Islet precursor cell (in vitro differentiated cells): ENCODE results near the gene CLIP3.
"Not testable (repeated sequence)": the region's sequence is repeated elsewhere in the genome, so short reads cannot be mapped to it uniquely, and the experiment has no call there.

ENCODE experiments used
- DNase-seq: peaks from one replicate; pipeline ENCODE4 v3.0.0-alpha.2; 2018

Gene CLIP3, protein sequence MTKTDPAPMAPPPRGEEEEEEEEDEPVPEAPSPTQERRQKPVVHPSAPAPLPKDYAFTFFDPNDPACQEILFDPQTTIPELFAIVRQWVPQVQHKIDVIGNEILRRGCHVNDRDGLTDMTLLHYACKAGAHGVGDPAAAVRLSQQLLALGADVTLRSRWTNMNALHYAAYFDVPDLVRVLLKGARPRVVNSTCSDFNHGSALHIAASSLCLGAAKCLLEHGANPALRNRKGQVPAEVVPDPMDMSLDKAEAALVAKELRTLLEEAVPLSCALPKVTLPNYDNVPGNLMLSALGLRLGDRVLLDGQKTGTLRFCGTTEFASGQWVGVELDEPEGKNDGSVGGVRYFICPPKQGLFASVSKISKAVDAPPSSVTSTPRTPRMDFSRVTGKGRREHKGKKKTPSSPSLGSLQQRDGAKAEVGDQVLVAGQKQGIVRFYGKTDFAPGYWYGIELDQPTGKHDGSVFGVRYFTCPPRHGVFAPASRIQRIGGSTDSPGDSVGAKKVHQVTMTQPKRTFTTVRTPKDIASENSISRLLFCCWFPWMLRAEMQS

DNA sequence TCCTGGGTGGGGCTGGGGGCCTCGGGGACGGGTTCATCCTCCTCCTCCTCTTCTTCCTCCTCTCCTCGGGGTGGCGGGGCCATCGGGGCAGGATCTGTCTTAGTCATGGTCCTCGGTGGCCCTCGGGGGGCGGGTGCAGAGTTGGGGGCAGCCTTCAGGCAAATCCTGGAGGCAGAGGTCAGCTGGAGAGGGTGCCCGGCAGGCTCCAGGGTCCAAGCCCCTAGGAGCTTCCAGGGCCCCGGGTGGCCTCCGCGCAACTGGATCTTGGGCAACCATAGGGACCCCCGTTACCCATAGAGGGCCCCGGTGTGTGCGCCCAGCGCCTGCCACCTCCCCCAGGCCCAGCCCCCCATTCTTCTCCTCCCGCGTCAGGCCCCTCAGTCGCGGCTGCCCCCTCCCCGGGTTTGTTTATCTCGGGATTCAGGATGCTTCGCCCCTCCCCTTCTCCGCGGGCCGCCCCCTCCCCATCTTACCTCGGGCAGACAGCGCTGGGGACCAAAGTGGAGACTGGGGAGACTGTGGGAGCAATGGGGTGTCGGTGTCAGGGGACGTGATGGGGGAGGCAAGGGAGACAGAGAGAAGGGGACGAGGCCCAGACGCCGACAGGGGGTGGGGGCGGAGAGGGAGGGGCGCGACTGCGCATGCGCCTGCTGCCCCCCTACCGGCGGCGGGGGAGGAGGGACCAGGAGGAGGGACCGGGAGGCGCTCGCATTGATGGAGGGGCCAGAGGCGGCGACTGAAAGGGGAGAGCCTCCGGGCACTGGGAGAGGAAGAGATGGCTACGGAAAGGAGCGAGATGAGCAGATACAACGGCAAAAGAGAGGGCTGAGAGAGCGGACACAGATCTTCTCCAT is at the start of gene CLIP3:
Gene CLIP3, minus strand, starts transcription at position 623 of the 854 bp plus-strand sequence. Its CDS starts 516 bp downstream, at position 107.
- peak; percentile 87 for DNase-seq

DNA sequence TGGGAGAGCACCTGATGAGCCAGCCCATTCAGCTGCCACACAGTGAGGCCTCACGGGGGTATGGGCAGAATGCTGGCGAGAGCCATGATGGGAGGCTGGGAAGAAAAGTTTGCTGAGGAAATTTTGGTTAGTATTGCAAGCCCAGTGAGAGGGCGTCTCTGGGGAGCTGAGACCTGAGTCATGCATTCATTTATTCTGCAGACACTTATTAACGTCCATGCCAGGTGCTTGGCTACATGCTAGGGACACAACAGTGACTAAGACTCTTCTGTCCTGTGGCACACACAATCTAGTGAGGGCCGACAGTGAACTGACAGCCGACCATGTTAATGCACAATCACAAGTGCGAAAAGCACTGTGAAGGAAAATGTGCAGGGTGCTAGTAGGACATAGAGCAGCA is 49.2 kb upstream of the CLIP3 start:
- DNase-seq = no peak

DNA sequence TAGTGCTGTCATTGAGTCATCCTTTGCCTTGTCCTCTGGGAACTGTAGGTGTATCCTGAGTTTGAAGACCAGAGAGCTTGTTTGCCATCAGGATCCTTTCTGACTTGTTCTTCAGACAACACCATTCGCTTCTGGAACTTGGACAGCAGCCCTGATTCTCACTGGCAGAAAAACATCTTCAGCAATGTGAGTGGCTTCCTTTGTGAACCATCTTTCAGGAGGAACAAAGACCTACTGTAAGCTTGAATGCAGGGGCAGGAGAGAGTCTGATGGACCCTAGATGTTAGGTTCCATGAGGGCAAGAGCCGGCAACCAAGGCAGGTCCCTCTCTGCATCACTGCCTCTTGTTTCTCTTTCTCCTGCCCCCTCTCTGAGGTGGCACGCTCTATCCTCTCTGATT is 48.7 kb upstream of the CLIP3 start:
- DNase-seq = no peak

DNA sequence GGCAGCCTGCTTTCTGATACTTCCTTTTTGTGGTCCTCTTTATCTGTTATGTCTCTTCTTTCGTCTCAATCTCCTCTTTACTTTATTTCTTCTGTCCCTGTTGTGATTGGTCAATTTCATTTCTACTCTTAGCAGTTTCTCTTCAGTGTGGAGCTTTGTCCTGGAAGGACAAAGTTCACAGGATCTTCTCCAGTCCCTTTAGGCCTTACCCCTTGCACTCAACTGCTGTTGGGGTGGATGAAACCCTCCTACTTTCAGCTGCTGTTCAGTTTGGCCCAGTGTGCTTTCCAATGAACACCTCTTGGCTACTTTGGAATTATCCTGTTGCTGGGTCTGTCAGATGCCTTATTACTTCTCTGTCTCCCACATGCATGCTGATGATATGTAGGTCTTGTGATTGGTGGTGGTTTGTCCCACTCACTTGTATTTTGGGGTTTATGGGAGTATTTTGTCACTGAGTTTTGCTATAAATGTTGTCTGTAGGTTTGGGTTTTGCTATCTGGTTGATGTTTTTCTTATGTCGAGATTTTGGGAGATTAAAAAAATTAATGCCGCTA is 46.8 kb upstream of the CLIP3 start:
- no peak for DNase-seq

DNA sequence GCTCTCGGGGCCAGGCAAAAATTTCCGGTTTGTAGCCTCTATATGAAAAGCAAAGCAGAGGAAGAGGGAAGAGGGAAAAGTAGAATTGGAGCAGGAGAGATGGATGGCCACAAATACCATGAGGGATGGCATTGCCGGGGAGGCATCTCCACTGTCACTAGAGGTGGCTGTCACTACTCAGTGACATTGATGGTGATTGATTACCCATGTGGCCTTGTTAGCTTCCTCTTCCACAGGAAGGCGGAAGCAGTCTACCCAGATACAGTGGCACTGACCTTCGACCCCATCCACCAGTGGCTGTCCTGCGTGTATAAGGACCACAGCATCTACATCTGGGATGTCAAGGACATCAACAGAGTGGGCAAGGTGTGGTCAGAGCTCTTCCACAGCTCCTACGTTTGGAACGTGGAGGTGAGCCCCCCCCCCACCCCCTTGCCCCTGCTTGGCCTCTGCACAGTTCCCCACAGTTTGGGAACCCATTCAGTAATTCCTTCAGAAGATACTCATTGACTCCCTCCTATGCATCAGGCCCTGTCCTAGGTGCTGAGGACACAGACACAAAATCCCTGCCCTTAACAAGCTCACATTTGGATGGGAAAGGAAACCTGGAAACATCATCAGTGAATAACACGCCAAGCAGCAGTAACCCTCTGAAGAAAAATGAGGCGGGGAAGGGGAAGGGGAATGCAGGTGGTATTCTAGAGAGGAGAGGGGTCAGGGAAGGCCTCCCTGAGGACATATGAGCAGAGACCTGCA is 40.6 kb upstream of the CLIP3 start:
- no peak for DNase-seq

DNA sequence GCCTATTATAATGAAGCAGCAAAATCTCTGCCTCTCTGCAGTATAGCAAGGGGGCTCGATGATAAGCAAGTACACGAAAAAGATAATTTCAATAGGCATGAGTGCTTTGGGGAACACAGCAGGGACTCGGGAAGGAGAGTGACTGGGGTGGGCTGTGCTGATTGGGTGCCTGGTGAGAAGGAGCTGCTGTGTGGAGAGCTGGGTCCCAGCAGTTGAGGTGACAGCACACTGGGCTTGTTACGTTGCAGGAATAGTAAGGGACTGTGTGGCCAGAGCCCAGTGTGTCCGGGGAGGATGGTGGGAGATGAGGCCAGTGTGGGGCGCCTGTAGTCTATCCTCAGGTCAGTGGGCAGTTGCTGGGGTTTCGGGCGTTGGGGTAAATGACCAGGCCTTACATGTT is 39.4 kb upstream of the CLIP3 start:
- no peak for DNase-seq

DNA sequence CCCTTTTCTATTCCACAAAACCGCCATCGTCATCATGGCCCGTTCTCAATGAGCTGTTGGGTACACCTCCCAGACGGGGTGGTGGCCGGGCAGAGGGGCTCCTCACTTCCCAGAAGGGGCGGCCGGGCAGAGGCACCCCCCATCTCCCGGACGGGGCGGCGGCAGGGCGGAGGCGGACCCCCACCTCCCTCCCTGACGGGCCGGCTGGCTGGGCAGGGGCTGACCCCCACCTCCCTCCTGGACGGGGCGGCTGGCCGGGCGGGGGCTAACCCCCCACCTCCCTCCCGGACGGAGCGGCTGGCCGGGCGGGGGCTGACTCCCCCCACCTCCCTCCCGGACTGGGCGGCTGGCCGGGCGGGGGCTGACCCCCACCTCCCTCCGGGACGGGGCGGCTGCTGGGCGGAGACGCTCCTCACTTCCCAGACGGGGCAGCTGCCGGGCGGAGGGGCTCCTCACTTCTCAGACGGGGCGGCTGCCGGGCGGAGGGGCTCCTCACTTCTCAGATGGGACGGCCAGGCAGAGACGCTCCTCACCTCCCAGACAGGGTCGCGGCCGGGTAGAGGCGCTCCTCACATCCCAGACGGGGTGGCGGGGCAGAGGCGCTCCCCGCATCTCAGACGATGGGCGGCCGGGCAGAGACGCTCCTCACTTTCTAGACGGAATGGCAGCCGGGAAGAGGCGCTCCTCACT is 36.3 kb upstream of the CLIP3 start:
- not testable (repeated sequence) for DNase-seq

DNA sequence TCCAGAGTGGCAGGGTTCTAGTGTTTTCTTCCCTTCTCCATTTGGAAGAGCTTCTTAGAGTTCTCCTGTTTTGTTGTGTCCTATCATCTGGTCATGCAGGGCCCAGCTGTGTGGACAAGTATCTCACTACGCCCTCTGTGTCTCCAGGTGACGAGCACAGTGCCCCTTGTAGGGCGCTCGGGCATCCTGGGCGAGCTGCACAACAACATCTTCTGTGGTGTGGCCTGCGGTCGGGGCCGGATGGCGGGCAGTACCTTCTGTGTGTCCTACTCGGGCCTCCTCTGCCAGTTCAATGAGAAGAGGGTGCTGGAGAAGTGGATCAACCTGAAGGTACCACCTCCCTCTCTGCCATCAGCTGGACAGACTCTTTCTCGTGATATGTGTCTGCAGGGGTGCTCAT is 35.0 kb upstream of the CLIP3 start:
- no peak for DNase-seq

DNA sequence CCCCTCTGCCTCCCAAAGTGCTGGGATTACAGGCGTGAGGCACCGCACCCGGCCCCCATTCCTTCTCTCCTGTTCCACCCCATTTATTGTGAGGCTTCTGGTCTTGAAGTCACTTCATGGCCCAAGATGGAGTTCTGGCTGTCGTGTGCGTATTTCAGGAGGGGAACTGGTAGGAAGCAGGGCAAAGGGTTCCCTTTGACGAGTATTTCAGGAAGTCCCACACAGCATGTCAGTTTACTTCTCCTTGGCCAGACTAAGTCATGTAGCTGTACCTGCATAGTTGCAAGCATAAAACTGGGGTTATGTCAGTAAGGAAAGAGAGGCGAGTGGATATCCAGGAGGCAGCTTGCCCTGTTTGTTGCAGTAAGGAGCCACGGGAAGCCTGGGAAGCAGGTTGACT is 32.2 kb upstream of the CLIP3 start:
- DNase-seq = no peak

DNA sequence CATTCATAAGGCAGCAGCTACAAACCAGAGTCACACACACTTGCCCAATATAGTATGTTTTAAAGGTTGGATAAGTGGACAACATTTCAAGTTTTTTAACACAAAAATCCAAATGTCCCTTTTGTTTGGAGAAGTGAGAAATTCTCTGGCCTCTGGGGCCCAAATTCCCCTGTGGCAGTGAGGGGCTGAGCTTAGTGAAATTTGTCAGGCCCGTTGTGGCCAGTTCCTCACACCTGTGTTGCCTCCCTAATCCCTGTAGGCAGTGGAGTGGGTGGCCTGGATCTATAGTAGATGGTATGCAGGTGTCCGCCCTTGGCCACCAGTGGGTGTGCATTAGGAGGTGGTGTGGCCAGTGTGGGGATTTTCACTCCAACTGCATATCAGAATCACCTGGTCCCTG is 28.7 kb upstream of the CLIP3 start:
- DNase-seq = no peak

DNA sequence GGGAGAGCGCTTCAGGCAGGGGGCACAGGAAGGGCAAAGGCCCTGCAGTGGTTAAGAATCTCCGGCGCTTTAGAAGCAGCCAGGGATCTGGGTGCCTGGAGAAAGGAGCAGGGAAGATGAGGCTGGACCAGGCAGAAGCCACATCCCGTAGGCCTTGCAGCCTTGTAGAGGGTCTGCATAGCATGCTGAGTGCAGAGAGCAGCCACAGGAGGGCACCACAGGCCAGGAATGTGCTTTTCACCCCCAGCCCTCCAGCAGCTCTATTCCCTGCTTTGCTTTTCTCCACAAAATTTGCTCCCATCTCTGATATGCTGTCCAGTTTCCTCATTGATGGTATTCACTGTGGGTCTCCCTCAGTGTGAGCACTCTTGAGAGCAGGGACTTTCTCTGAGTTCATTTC is 27.8 kb upstream of the CLIP3 start:
- peak; percentile 74 for DNase-seq

DNA sequence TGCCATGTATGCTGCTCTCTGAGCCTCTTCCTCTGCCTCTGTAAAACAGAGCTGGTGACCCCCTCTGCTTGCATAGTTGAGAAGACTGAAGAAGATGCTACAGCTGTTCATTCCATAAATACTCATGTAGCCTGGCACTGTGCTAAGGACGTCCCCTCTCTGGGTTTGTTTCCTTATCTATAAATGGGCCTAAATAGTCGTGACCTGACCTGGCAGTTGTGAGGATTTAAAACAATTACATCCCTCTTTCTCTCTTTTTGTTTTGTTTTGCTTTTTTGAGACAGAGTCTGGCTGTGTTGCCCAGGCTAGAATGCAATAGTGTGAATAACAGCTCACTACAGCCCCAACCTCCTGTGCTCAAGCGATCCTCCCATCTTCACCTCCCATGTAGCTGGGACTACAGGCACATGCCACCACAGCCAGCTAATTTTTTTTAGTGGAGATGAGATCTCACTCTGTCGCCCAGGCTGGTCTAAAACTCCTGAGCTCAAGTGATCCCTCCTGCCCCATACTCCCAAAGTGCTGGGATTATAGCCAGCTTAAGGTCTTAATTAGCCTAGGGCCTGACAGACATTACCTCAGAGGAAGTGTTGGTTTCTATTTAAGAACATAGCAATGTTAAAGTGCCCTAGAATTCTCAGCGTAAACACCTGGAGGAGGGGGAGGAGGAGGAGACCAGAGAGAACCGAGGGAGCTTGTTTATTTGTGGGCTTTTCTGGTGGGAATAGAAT is 26.7 kb upstream of the CLIP3 start:
- no peak for DNase-seq

DNA sequence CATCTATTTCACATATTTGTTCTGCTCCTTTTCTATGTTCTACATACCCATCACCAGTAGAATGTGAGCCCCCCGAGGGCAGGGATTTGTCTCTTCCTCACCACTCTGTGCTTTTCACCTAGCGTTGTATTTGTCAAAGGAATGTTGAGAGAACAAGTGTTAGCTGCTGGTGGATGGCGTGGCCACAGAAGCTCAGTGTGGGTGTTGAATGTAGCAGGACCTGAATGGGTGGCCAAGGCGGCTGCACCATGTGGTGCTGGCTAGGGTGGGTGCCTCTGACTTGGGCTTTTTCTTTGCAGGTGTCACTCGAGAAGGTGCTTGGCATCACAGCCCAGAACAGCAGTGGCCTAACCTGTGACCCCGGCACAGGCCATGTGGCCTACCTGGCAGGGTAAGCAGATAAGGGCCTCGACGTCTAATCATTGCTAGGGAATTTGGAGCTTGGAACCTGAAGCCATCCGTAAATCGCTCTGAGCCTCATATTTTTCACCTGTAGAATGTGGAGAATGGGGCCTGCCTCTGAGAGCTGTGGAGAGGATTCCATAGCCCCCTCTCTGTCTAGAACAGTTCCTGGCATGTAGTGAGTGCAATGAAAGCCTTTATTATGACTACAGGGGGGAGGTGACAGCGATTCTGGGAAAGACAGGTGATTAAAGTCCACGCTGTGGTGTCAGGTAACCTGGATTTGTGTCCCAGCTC is 26.0 kb upstream of the CLIP3 start:
- no peak for DNase-seq

DNA sequence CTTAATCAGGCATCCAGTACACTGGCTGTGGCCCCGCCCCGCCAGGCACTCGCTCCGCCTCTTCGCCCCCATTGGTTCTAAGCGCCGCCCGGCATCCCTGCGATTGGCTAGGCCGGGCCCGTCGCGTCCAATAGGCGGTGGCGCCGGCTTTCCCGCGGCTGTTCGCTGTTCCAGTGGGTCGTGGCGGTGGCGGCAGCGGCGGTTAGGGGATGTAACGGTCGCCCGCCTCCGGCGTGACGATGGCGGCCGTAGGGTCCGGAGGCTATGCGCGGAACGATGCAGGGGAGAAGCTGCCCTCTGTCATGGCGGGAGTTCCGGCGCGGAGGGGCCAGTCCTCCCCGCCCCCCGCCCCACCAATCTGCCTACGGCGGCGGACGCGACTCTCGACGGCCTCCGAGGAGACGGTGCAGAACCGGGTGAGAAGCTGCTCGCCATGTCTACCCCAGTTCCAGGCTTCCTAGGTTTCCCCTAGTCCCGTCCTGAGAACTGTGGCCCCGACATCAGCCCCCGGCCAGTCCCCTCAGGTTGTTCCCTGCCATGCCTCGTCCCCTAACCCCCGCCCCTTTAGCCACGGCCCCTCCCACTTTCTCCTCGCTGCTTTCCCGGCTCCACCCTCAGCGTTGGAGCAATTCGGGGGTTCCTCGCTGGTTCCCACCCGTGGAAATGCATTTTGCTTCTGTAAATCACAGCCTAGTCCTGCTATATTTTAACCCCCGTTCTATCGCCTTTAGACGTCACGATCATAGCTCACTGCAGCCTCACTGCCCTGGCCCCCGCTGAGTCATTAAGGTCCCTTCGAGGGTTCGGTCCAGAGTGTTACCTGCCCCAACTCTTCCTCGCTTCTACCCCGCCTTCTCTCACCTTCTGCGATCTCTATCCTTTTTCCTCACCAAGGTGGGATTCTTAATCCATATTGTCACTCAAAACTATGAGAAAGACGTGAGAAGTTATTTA is 22.3 kb upstream of the CLIP3 start, which contains the start of gene WDR62:
Gene WDR62, plus strand, starts transcription at position 165 of the 954 bp plus-strand sequence. Its CDS starts 75 bp downstream, at position 240.
- DNase-seq = peak; percentile 96

DNA sequence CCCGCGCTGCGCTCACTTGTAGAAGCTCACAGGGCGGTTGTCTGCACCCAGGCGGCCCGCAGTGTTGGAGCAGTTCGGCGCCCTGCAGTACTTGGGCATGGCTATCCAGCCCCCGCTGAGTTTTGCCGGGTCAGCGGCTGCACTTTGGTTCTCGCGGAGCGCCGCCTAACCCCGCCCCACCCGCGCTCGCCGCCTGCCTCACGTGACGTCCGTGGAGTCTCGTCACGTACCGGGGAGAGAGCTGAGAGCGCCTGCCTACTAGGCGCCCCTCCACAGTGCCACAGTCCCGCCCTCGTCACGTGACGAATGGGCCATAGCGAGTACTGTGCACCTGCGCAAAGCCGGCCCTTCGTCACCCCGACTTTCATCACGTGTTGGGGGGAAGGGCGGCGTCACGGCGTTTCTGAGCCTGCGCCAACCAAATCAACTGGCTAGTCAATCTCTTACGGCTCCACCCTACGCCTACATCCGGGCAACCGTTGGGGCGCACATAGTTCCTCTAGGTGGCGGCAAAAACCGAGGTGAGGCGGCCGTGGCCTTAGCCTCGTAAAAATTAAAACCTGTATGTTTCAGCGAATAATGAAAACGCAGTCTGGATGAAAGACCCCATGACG is 21.6 kb upstream of the CLIP3 start, which contains the start of gene THAP8:
Gene THAP8, minus strand, starts transcription at position 167 of the 614 bp plus-strand sequence. Its CDS starts 68 bp downstream, at position 99.
- peak; percentile 98 for DNase-seq

DNA sequence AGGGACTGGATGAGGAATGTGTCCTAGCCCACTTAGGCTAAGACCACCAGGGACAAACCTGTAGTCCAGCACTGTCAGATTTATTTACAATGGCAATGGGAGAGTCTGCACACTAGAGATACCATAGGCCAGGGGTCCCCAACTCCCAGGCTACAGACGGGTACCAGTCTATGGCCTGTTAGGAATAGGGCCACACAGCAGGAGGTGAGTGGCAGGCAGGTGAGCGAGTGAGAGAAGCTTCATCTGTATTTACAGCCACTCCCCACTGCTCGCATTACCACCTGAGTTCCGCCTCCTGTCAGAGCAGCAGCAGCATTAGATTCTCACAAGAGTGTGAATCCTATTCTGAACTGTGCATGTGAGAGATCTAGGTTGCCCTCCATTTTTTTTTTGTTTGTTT is 19.0 kb upstream of the CLIP3 start:
- peak; percentile 63 for DNase-seq

DNA sequence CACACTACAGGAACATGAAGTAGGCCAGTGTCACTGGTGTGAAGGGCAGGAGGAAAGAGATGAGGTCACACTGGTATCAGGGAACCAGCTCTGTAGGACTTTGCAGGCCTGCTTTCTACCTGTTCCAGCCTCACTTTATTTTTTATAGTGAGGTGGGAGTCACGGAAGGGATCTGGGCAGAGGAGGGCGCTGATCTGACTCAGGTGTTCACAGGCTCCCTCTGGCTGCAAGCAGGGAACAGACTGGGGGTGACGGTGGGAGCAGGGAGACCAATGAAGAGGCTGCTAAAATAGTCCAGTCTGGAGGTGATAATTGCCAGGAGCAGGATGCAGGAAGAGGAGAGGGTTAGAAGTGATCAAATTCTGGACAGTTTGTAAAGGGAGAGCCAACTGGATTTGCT is 18.6 kb upstream of the CLIP3 start:
- peak; percentile 77 for DNase-seq

DNA sequence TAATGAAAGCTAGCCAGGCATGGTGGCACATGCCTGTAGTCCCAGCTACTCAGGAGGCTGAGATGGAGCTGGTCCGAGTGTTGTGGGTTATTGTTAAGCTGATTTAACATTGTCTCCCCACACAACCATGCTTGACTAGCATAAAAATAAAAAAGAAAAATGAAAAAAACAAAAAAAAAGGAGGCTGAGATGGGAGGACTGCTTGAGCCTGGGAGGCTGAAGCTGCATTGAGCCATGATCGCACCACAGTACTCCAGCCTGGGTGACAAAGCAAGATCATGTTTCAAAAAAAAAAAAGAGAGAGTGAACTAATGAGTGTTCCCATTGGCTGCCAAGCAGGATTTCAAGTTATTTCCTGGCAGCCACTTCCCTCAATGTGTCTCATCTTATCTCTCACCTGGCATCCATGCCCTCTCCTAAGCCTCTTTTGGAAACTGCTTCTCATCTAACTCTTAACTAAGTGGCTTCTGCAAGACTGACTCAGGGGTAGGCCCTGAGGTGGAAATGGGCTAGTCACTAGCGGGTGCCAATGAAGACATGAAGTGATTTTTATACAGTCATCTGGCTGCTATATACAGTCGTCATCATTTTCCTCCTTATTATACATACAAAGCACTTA is 16.5 kb upstream of the CLIP3 start:
- DNase-seq = no peak
